Mesendoderm (in vitro differentiated cells): ENCODE data around the gene OCLN. TPM values are rescaled to one million over a fixed set of nuclear protein-coding genes. Genes with fewer than 3 reads are reported as not detected.
A peak's percentile ranks its signal among the peaks of the same experiment; 100 is the strongest.
"Not testable (repeated sequence)": the region's sequence is repeated elsewhere in the genome, so short reads cannot be mapped to it uniquely, and the experiment has no call there.

ENCODE experiments used
- DNase-seq: peaks from one replicate; pipeline ENCODE4 v3.0.0; 2013
- H2AK5ac ChIP-seq: 2 replicates; pipeline ENCODE4 v1.6.1; 2013; ENCODE audit warnings: low read length, inconsistent platforms
- H2BK120ac ChIP-seq: 2 replicates; pipeline ENCODE4 v1.6.1; 2013; ENCODE audit warnings: low read depth, mild to moderate bottlenecking, low read length, moderate library complexity, mixed read lengths
- H2BK15ac ChIP-seq: replicated peaks from 2 replicates; pipeline ENCODE4 v1.6.1; 2013; ENCODE audit warnings: low read depth, mild to moderate bottlenecking, moderate library complexity
- H2BK5ac ChIP-seq: 2 replicates; pipeline ENCODE4 v1.6.1; 2013; ENCODE audit warnings: low read length, inconsistent platforms
- H3K18ac ChIP-seq: 2 replicates; pipeline ENCODE4 v1.6.1; 2013; ENCODE audit warnings: mild to moderate bottlenecking, low read length, mixed read lengths
- H3K23ac ChIP-seq: one replicate; pipeline ENCODE4 v1.6.1; 2013; ENCODE audit warnings: low read length
- H3K27ac ChIP-seq: 2 replicates; pipeline ENCODE4 v1.5.1; 2013; ENCODE audit warnings: low read depth, mild to moderate bottlenecking, inconsistent platforms, low read length, moderate library complexity
- H3K27me3 ChIP-seq: 2 replicates; pipeline ENCODE4 v1.6.1; 2013; ENCODE audit warnings: low read length, control low read depth, mild to moderate bottlenecking, inconsistent platforms; ENCODE audit not compliant: insufficient read depth, poor library complexity
- H3K36me3 ChIP-seq: 2 replicates; pipeline ENCODE4 v1.6.1; 2013; ENCODE audit warnings: low read length, inconsistent platforms; ENCODE audit not compliant: control insufficient read depth, insufficient read depth
- H3K4ac ChIP-seq: one replicate; pipeline ENCODE4 v1.6.1; 2013; ENCODE audit warnings: low read depth, mild to moderate bottlenecking, low read length, moderate library complexity
- H3K4me1 ChIP-seq: 2 replicates; pipeline ENCODE4 v1.6.1; 2013; ENCODE audit warnings: low read depth, low read length, inconsistent platforms; ENCODE audit not compliant: control insufficient read depth
- H3K4me2 ChIP-seq: 2 replicates; pipeline ENCODE4 v1.6.1; 2013; ENCODE audit warnings: low read length
- H3K4me3 ChIP-seq: 2 replicates; pipeline ENCODE4 v1.5.1; 2013; ENCODE audit warnings: mild to moderate bottlenecking, low read length
- H3K56ac ChIP-seq: one replicate; pipeline ENCODE4 v1.6.1; 2013; ENCODE audit warnings: low read length
- H3K79me1 ChIP-seq: 2 replicates; pipeline ENCODE4 v1.6.1; 2013; ENCODE audit warnings: low read length, inconsistent platforms
- H3K79me2 ChIP-seq: 2 replicates; pipeline ENCODE4 v1.6.1; 2013; ENCODE audit warnings: mild to moderate bottlenecking, low read length; ENCODE audit not compliant: control insufficient read depth, insufficient read depth
- H3K9ac ChIP-seq: 2 replicates; pipeline ENCODE4 v1.6.1; 2013; ENCODE audit warnings: low read length, inconsistent platforms
- H4K5ac ChIP-seq: one replicate; pipeline ENCODE4 v1.6.1; 2013; ENCODE audit warnings: low read length
- H4K8ac ChIP-seq: one replicate; pipeline ENCODE4 v1.6.1; 2013; ENCODE audit warnings: low read depth, mild to moderate bottlenecking, control low read depth, low read length, moderate library complexity
- WGBS: extraction: QIAGEN DNeasy Blood & Tissue Kit; methylation state at CpG from one replicate; pipeline ENCODE4 v1.1.7; 2013; ENCODE audit warnings: low lambda C conversion rate, missing lambda C conversion rate; ENCODE audit not compliant: insufficient coverage; ENCODE audit errors: extremely low coverage; 5-methylcytosine and 5-hydroxymethylcytosine counted together
- polyA plus RNA-seq, 2 experiments: library from polyadenylated mRNA; stranded (reverse); fragments of 200-250 nt; gene quantifications; one replicate each; pipeline ENCODE4 v1.2.3, GENCODE V29; 2013

The OCLN gene
- 27.0 TPM for polyA plus RNA-seq (2013, experiment 1 of 2)
- polyA plus RNA-seq (2013, experiment 2 of 2): 28.7 TPM

DNA sequence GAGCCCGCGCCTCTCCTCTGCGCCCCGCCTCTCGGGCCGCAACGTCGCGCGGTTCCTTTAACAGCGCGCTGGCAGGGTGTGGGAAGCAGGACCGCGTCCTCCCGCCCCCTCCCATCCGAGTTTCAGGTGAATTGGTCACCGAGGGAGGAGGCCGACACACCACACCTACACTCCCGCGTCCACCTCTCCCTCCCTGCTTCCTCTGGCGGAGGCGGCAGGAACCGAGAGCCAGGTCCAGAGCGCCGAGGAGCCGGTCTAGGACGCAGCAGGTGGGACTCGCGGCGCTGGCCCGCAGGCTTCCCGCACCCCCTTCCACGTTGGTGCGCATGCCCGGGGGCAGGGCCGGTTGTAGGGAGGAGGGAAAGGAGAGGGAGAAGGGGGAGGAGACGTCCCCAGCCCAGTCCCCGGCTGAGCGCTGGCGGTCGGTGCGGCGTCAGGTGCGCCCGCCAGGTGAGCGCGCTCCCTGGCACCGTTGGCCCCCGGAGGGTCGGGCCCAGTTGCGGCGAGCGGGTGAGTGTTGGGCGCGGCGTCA is at the start of gene OCLN:
TSS of gene OCLN (plus strand) at position 400 of the 532 bp plus-strand sequence. CDS start 11,455 bp downstream, outside the sequence.
- H3K4me2 ChIP-seq: peak within 1 kb of the TSS; percentile 86
- no peaks in the 10 kb centered on the region for H3K27me3 ChIP-seq
- H2AK5ac ChIP-seq: no peak within 1 kb of the TSS

GRCh38 chr5:69444127-69444754 is 48.3 kb upstream of the OCLN start:
- Histone ChIP-seq H3K4me2 (no peak overlapping the region), H2BK120ac (no peak overlapping the region), H2BK5ac (no peak overlapping the region), H3K23ac (no peak overlapping the region), H3K79me2 (no peaks in the 10 kb centered on the region), H2AK5ac (no peak overlapping the region), H3K56ac (no peak overlapping the region), H3K18ac (no peak overlapping the region), H3K4ac (no peak overlapping the region), H3K27me3 (no peaks in the 10 kb centered on the region), H3K9ac (no peak overlapping the region), H3K4me1 (no peaks in the 10 kb centered on the region), H4K8ac (no peak overlapping the region), H3K27ac (no peak overlapping the region), H4K5ac (no peak overlapping the region), H3K79me1 (no peaks in the 10 kb centered on the region), H3K36me3 (no peaks in the 10 kb centered on the region), H3K4me3 (no peak overlapping the region), H2BK15ac (no peak overlapping the region)
- no peak for DNase-seq
- no CpG with 5 or more reads among the region's 7 CpGs for WGBS

More for the DNA sequence above, at the start of gene OCLN:
- Histone ChIP-seq H3K23ac (no peak within 1 kb of the TSS), H4K8ac (no peak within 1 kb of the TSS), H2BK5ac (no peak within 1 kb of the TSS), H3K36me3 (no peaks in the 10 kb centered on the region), H3K4ac (no peak within 1 kb of the TSS), H2BK120ac (no peak within 1 kb of the TSS), H3K18ac (peak within 1 kb of the TSS; percentile 13), H3K56ac (peak within 1 kb of the TSS; percentile 92), H4K5ac (no peak within 1 kb of the TSS), H3K27ac (peak within 1 kb of the TSS; percentile 84), H3K4me3 (peak within 1 kb of the TSS; percentile 75), H2BK15ac (no peak within 1 kb of the TSS), H3K79me2 (peaks cover 22% of the 10 kb centered on the region), H3K9ac (peak within 1 kb of the TSS; percentile 82), H3K79me1 (peaks cover 3% of the 10 kb centered on the region), H3K4me1 (peaks cover 2% of the 10 kb centered on the region)
- WGBS: no CpG with 5 or more reads among the region's 56 CpGs
- peak; percentile 94 for DNase-seq

GRCh38 chr5:69449511-69449910 is 43.1 kb upstream of the OCLN start:
- Histone ChIP-seq H3K4me2 (no peak overlapping the region), H2BK5ac (no peak overlapping the region), H3K79me1 (no peaks in the 10 kb centered on the region), H2AK5ac (no peak overlapping the region), H3K56ac (no peak overlapping the region), H3K4ac (no peak overlapping the region), H4K5ac (no peak overlapping the region), H3K4me1 (no peaks in the 10 kb centered on the region), H3K27ac (no peak overlapping the region), H3K27me3 (no peaks in the 10 kb centered on the region), H3K23ac (no peak overlapping the region), H3K18ac (no peak overlapping the region), H2BK15ac (no peak overlapping the region), H2BK120ac (no peak overlapping the region), H3K9ac (no peak overlapping the region), H3K36me3 (no peaks in the 10 kb centered on the region), H3K4me3 (no peak overlapping the region), H4K8ac (no peak overlapping the region), H3K79me2 (no peaks in the 10 kb centered on the region)
- DNase-seq: no peak
- whole genome bisulfite sequencing: no CpG with 5 or more reads among the region's 8 CpGs

DNA sequence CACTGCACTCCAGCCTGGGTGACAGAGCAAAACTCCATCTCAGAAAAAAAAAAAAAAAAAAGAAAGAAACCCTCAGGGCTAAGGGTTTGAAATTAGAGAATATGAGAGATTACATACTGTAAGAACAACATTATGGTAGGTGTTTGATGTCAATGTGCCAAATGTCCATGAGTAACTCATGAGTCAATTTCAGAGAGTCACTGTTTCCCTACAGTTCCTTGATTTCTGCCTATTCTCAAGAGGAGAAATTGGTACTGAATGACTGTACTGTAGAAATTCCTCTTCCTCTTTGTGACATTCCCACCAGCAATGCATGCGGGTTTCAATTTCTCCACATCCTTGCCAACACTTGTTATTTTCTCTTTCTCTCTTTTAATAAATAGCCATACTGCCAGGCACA is 42.5 kb upstream of the OCLN start:
- Histone ChIP-seq H2AK5ac (no peak overlapping the region), H3K79me2 (no peaks in the 10 kb centered on the region), H3K79me1 (no peaks in the 10 kb centered on the region), H3K4me3 (no peak overlapping the region), H3K56ac (no peak overlapping the region), H3K23ac (no peak overlapping the region), H3K27ac (no peak overlapping the region), H3K4me1 (no peaks in the 10 kb centered on the region), H3K9ac (no peak overlapping the region), H3K4ac (no peak overlapping the region), H3K27me3 (no peaks in the 10 kb centered on the region), H3K18ac (no peak overlapping the region), H4K8ac (no peak overlapping the region), H3K4me2 (no peak overlapping the region), H4K5ac (no peak overlapping the region), H2BK5ac (no peak overlapping the region), H3K36me3 (no peaks in the 10 kb centered on the region), H2BK120ac (no peak overlapping the region), H2BK15ac (no peak overlapping the region)
- DNase-seq: no peak
- WGBS: no CpG with 5 or more reads among the region's 1 CpG

DNA sequence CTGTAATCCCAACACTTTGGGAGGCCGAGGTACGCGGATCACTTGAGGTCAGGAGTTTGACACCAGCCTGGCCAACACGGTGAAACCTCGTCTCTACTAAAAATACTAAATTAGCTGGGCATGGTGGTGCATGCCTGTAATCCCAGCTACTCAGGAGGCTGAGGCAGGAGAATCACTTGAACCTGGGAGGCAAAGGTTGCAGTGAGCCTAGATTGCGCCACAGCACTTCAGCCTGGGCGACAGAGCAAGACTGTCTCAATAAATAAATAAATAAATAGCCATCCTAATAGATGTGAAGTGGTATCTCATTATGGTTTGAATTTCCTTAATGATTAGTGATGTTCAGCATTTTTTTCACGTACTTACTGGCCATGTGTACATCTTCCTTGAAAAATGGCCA is 42.1 kb upstream of the OCLN start:
- not testable (repeated sequence) for DNase-seq, H4K8ac ChIP-seq, H3K9ac ChIP-seq, H3K18ac ChIP-seq, H3K36me3 ChIP-seq, H3K27ac ChIP-seq, H3K56ac ChIP-seq, H3K4me1 ChIP-seq, H3K4me2 ChIP-seq, H3K79me1 ChIP-seq, H2BK5ac ChIP-seq, H2BK120ac ChIP-seq, H3K79me2 ChIP-seq, H2AK5ac ChIP-seq, H2BK15ac ChIP-seq, H4K5ac ChIP-seq, H3K4me3 ChIP-seq, H3K4ac ChIP-seq, H3K23ac ChIP-seq, H3K27me3 ChIP-seq
- no CpG with 5 or more reads among the region's 8 CpGs for WGBS
